Activated CD8-positive, alpha-beta memory T cell treated with anti-CD3 and anti-CD28 coated beads for 48 hours (primary cell): ENCODE results near the gene HSPA2.
A peak's percentile ranks its signal among the peaks of the same experiment; 100 is the strongest.
"Not testable (repeated sequence)": the region's sequence is repeated elsewhere in the genome, so short reads cannot be mapped to it uniquely, and the experiment has no call there.

Source experiments
- DNase-seq, 3 experiments: peaks; one replicate each; pipeline ENCODE4 v3.0.0-alpha.2; 2020; ENCODE audit warnings: low read depth in 2 of 3, low spot score in 2 of 3

Gene HSPA2

DNA sequence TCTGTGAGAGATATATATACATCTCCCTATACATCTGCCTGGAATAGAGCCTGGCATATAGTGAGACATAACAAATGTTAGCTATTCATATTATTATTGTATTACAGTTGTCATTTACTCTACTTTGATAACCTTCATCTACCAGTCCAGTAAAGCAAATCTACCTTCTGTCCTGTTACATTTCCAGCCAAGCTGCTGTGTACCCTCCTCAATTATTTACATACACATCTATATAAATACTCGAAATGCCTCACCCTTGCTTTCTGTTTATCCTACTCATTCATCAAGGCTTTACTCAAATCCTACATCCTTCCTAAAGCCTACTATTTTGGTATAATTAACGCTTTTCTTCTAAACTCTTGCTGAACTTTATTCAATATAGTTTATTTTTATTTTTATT lies 27.3 kb upstream of the HSPA2 start:
- no peak for DNase-seq

- no peak for DNase-seq
These were observed 25.5 kb upstream of the HSPA2 start for GRCh38 chr14:64515053-64515452.

GRCh38 chr14:64516969-64517368 lies 23.6 kb upstream of the HSPA2 start:
- no peak for DNase-seq

DNA sequence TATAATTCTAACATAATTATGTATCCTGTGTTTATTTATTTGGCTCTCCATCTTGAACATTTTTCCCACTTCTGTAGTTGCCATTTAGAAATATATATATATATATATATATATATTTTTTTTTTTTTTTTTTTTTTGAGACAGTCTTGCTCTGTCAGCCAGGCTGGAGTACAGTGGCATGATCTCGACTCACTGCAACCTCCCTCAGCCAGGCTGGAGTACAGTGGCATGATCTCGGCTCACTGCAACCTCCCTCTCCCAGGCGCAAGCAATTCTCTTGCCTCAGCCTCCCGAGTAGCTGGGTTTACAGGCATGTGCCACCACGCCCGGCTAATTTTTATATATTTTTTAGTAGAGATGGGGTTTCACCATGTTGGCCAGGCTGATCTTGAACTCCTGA lies 22.9 kb upstream of the HSPA2 start:
- DNase-seq: not testable (repeated sequence)

DNA sequence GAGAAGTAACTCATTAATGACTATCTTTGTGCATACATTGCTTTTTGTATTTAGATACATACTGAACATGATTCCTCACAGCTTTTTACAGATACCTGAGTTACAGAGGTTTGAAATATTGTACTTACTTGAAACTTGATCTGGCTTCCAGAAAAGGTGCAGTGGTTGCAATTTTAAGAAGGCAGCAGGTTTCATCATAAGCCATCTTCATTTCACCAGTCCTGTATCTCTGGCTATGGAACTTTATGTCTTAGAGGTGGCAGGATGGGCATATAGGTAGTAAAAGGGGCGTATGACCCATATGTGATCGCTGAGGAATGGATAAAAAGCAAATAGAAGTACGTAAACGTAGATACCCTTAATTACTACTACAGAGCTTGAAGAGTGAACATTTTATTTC lies 22.3 kb upstream of the HSPA2 start:
- DNase-seq: no peak

- no peak for DNase-seq
These were observed 19.8 kb upstream of the HSPA2 start for GRCh38 chr14:64520699-64521098.

DNA sequence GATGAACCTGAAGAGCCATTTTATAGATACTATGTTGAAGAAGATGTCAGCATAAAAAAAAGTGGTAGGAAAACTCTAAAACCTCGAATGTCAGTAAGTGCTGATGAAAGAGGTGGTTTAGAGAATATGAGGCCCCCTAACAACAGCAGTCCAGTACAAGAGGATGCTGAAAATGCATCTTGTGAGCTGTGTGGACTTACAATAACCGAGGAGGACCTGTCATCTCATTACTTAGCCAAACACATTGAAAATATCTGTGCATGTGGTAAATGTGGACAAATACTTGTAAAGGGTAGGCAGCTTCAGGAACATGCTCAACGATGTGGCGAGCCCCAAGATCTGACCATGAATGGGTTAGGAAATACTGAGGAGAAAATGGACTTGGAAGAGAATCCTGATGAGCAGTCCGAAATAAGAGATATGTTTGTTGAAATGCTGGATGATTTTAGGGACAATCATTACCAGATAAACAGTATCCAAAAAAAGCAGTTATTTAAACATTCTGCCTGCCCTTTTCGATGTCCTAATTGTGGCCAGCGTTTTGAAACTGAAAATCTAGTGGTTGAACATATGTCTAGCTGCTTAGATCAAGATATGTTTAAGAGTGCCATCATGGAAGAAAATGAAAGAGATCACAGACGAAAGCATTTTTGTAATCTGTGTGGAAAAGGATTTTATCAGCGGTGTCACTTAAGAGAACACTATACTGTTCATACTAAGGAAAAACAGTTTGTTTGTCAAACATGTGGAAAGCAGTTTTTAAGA lies 17.8 kb upstream of the HSPA2 start:
- DNase-seq: no peak

DNA sequence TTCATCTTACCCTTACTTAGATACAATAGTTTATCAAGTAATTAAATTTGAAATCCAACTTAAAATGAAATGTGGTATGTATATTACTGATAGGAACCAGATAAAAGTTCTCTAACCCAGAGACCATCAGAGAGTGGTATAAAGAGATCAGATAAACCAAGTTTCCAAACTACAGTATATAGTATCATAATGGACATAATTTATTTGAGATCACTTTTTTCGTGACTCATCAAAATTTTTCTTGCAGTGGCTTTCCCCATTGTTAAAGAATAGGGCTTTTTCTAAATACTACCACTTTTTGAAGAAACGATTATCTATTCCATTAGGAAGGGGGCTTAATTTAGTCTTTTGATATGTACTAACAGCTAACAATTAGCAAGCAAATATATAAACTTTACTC lies 15.2 kb upstream of the HSPA2 start:
- DNase-seq: no peak

- DNase-seq: no peak
These were observed 9.0 kb upstream of the HSPA2 start for GRCh38 chr14:64531567-64531966.

DNA sequence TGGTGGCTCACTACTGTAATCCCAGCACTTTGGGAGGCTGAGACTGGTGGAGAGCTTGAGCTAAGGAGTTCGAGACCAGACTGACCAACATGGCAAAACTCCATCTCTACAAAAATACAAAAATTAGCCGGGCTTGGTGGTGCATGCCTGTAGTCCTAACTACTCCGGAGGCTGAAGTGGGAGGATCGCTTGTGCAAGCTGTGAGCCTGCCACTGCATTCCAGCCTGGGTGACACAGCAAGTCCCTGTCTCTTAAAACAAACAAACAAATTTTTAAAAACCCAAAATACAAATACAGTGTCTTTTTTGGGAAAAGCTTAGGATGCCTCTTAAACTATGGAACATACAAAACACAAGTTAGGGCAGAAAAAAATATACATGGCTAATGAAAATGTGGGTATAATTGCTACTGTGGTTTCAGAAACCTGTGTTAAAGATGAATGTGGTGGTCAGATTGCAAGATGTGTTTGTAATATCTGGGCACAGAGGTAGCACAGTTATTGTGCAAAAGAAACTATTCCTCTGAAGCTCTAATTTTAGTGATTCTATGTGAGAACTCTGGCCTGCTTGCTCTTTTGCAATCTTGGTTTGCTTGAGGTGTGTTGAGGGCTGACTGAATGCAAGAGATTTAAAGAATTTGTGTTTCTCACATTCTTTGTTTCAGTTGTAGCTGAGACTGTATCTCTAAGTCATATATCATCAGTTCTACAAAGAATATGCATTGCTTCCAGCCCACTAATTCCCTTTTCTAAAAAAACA lies 3.9 kb upstream of the HSPA2 start:
- DNase-seq: no peak

DNA sequence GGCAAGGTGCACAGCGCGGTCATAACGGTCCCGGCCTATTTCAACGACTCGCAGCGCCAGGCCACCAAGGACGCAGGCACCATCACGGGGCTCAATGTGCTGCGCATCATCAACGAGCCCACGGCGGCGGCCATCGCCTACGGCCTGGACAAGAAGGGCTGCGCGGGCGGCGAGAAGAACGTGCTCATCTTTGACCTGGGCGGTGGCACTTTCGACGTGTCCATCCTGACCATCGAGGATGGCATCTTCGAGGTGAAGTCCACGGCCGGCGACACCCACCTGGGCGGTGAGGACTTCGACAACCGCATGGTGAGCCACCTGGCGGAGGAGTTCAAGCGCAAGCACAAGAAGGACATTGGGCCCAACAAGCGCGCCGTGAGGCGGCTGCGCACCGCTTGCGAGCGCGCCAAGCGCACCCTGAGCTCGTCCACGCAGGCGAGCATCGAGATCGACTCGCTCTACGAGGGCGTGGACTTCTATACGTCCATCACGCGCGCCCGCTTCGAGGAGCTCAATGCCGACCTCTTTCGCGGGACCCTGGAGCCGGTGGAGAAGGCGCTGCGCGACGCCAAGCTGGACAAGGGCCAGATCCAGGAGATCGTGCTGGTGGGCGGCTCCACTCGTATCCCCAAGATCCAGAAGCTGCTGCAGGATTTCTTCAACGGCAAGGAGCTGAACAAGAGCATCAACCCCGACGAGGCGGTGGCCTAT lies 875 bp downstream of the HSPA2 start:
- no peak for DNase-seq

GRCh38 chr14:64541972-64542835 lies 1.7 kb downstream of the HSPA2 start:
- no peak for DNase-seq

- no peak for DNase-seq
These were observed 2.3 kb downstream of the HSPA2 start for GRCh38 chr14:64542836-64543201.

DNA sequence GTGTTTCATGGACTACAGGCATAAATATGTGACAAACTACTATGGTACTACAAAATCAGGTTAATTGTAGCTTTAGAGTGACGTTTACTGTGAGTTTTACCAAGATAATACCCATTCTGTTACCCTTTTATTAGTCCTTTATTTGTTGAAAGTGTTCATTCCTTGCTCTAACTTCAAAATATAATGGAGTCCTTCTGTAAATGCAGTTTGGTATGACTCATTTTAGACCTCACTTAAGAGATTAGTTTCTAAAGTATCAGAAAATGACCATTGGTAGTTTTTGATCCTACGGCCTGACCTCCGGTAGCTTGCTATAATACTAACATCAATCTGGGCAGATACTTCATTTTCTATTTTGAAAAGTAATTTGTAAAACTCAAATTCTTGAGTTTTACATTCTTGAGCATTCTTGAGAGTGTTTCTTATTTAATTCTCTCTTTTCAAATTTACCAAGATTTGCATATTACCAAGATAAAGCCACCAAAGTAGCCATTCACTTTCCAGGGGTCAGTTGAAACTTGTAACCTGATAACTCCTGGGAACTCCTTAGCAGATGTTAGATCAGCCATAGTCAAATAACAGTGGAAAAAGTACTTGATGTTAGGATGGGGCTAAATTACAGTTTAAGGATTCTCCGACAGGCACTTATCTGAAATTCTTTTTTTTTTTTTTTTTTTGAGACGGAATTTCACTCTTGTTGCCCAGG lies 4.2 kb downstream of the HSPA2 start:
- DNase-seq: no peak

DNA sequence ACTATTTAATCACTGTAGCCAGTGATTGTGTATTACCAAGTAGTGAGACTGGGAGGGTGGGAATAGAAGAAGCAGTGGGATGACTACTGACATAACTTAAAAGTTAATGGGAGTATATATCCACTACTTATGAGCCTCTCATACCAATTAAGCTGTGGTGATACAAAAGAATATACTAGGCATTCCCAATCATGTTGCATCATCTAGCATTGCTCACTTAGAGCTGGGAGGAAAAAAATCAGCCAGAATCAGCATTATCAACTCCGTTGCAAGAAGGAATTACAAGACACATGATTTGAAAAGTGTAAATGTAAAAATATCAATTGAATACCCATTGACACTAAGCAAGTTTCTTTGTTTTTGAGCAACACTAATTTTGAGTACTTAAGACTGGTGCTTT lies 8.5 kb downstream of the HSPA2 start:
- no peak for DNase-seq

- peak in 1 of 3 experiments; percentile 25 for DNase-seq
These were observed 9.5 kb downstream of the HSPA2 start, which contains the start of gene PPP1R36 for GRCh38 chr14:64549791-64550620. Gene PPP1R36, plus strand, starts transcription at chr14:64549961. Its CDS starts 37 bp downstream, at chr14:64549998.

DNA sequence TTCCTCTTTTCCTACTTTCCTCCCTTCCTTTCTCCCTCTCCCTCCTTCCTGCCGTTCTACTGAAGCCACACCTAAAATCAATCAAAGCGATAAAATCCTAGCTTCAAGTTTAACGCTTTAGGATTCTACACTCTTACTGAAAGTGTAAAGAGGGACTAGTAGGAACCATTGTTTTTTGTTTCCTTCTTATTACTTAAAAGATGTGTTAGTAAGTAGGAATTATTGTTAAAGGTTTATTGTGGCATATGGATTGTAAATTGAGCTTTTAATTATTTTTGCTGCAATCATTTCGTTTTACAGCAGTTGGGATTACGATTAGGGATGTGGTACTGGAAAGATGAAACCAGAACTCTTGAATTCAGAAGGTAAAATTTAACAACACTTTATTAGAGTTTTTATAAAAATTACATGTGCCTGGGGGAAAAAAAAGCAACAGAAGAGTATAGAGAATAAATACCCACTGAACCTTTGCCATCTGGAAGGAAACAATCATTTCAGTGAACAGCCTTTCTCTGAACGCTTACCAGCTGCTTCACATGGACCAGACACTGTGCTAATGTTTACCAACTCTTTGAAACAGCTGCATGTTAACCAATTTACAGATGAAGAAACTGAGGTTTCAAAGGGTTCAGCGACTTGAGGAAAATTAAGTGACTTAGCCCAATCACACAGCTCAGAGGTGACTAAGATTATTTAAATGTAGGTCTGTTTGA lies 10.2 kb downstream of the HSPA2 start:
- DNase-seq: no peak

- DNase-seq: no peak
These were observed 14.0 kb downstream of the HSPA2 start for GRCh38 chr14:64554556-64554955.

DNA sequence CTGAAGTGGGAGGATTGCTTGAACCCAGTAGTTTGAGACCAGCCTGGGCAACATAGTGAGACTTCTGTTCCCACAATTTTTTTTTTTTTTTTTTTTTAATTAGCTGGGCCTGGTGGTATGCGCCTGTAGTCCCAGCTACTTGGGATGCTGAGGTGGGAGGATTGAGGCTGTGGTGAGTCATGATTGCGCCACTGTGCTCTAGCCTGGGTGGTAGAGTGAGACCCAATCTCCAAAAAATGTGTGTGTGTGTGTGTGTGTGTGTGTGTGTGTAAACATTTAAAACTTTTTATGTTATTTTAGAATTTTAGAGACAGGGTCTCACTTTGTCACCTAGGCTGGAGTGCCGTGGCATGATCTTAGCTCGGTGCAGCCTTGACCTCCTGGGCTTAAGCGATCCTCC lies 16.0 kb downstream of the HSPA2 start:
- DNase-seq: no peak
